Measurements from ENCODE around the gene PPP4R1.

Gene PPP4R1

GRCh38 chr18:9596226-9596625 is 18.1 kb downstream of the PPP4R1 start:
- no peak overlapping the region for H3K4me3 ChIP-seq (ENCODE audit: low read depth, low read length)
- no peak for DNase-seq (ENCODE audit: low read depth)
- TF ChIP-seq, protein P1, sequence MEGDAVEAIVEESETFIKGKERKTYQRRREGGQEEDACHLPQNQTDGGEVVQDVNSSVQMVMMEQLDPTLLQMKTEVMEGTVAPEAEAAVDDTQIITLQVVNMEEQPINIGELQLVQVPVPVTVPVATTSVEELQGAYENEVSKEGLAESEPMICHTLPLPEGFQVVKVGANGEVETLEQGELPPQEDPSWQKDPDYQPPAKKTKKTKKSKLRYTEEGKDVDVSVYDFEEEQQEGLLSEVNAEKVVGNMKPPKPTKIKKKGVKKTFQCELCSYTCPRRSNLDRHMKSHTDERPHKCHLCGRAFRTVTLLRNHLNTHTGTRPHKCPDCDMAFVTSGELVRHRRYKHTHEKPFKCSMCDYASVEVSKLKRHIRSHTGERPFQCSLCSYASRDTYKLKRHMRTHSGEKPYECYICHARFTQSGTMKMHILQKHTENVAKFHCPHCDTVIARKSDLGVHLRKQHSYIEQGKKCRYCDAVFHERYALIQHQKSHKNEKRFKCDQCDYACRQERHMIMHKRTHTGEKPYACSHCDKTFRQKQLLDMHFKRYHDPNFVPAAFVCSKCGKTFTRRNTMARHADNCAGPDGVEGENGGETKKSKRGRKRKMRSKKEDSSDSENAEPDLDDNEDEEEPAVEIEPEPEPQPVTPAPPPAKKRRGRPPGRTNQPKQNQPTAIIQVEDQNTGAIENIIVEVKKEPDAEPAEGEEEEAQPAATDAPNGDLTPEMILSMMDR (IDR thresholded peaks at IDR 0.05; ENCODE audit: low read depth, low read length, missing control alignments), result no peak

GRCh38 chr18:9594823-9595596 is 19.3 kb downstream of the PPP4R1 start:
- no peak overlapping the region for H3K4me3 ChIP-seq (ENCODE audit: low read depth, low read length)
- DNase-seq (ENCODE audit: low read depth), result no peak
- TF ChIP-seq, protein P1 (IDR thresholded peaks at IDR 0.05; ENCODE audit: low read depth, low read length, missing control alignments), result no peak

DNA sequence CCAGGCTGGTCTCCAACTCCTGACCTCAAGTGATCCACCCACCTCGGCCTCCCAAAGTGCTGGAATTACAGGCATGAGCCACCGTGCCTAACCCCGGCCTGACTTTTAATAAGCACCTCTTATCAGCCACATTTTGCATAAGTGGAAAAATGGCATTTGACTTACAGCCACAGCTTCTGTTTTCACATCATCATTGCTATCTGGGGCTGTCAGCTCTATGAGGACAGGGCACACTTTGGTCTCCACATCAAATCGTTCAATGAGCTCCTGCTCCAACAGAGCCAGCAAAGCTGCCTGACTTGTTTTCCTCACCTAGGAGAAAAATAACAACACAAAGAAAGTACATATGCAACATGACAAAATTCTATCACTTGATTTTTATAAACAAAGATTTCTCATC is 26.4 kb downstream of the PPP4R1 start:
- H3K4me3 ChIP-seq (ENCODE audit: low read depth, low read length), result no peak overlapping the region
- TF ChIP-seq, protein P1 (IDR thresholded peaks at IDR 0.05; ENCODE audit: low read depth, low read length, missing control alignments), result no peak
- DNase-seq (ENCODE audit: low read depth), result no peak

DNA sequence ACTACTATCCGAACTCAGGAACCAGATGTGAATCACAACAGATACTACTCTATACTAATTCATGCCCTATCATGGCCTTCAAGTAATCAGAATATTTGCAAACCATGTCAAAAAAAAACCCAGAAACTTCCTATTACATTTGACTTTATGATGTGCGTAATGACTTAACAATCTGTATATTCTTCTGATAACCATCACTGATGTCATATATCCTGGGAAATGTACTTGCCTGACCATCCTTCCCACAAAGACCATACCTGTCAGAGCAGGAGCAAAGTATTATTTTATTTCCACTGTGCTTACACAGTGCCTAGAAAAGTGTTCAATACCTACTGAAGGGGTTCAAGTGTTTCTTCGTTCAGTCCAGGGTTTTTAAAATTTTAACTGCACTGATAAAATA is 27.5 kb downstream of the PPP4R1 start:
- no peak overlapping the region for H3K4me3 ChIP-seq (ENCODE audit: low read depth, low read length)
- no peak for DNase-seq (ENCODE audit: low read depth)
- TF ChIP-seq, protein P1 (IDR thresholded peaks at IDR 0.05; ENCODE audit: low read depth, low read length, missing control alignments), result no peak

- H3K4me3 ChIP-seq (ENCODE audit: low read depth, low read length), result no peak overlapping the region
- DNase-seq (ENCODE audit: low read depth), result no peak
- TF ChIP-seq, protein P1 (IDR thresholded peaks at IDR 0.05; ENCODE audit: low read depth, low read length, missing control alignments), result no peak
These were observed 32.7 kb downstream of the PPP4R1 start for GRCh38 chr18:9581667-9582066.

DNA sequence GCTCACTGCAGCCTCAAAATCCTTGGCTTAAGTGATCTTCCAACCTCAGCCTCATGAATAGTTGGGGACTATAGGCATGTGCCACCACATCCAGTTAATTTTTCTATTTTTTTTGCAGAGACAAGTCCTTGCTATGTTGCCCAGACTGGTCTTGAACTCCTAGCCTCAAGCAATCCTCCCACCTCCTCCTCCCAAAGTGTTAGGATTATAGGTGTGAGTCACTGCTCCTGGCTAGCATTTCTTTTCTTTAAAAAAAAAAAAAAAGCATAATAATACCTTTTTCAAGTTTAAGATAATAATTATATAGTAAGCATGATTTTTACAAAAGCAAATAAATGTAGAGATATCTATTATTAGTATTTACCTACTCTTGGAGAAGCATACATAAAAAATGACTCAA is 36.1 kb downstream of the PPP4R1 start:
- TF ChIP-seq, protein P1 (IDR thresholded peaks at IDR 0.05; ENCODE audit: low read depth, low read length, missing control alignments), result no peak
- no peak for DNase-seq (ENCODE audit: low read depth)
- no peak overlapping the region for H3K4me3 ChIP-seq (ENCODE audit: low read depth, low read length)

DNA sequence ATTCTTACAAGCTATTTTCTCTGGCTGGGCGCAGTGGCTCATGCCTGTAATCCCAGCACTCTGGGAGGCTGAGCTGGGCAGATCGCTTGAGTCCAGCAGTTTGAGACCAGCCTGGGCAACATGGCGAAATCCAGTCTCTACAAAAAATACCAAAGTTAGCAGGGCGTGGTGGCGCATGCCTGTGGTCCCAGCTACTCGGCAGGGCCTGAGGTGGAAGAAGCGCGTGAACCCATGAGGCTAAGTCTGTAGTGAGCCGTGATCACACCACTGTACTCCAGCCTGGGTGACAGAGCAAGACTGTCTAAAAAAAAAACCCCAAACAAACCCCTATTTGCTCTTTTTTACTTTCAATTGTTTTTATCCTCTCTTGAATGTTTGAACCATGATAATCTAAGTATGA is 37.0 kb downstream of the PPP4R1 start:
- no peak for DNase-seq (ENCODE audit: low read depth)
- TF ChIP-seq, protein P1 (IDR thresholded peaks at IDR 0.05; ENCODE audit: low read depth, low read length, missing control alignments), result no peak

More for the DNA sequence above, 37.0 kb downstream of the PPP4R1 start:
- H3K4me3 ChIP-seq (ENCODE audit: low read depth, low read length), result no peak overlapping the region
